Measurements from ENCODE around the gene RS1. TPM values are rescaled to one million over a fixed set of nuclear protein-coding genes. Genes with fewer than 3 reads are reported as not detected.

Gene RS1
- total RNA-seq, 2 experiments from 2014 or later, result not detected

DNA sequence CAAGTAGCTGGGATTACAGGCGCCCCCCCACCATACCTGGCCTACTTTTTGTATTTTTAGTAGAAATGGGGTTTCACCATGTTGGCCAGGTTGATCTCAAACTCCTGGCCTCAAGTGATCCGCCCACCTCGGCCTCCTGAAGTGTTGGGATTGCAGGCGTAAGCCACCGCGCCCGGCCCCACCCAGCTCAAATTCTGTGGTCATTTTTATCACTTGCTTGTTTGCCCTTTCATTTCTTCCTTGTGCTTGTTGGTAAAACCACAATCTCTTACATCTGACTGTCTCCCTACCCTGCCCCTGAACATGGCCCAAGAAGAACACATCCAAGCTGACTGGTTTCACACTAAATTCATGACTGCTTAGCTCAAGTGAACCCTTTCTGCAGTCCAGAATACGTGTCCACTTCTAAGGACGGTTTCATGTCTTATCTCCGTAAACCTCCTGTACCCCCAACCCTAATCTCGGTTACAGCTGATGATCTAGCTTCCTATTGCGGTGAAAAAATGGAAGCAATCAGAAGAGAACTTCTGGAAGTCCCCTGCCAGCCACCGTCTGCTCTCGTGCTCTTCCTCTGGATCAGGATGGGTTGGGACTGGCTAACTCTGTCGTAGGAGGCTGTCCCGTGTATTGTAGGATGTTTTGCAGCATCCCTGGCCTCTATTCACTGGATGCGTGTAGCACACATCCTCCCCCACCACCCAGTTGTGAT is 5.4 kb upstream of the RS1 start:
- no peak overlapping the region for H3K4me2 ChIP-seq (ENCODE audit: low read length)
- intact Hi-C loops (cut with micrococcal nuclease; ENCODE audit: unreplicated experiment), result loop anchor here (10.0 kb wide), 2 partner anchors 253 to 307 kb away; partner anchors contain the start of genes CDKL5 and PHKA2
- H3K4me3 ChIP-seq (ENCODE audit: low read depth, low read length, poor library complexity, severe bottlenecking), result no peak overlapping the region
- no peaks in the 10 kb centered on the region for H3K4me1 ChIP-seq (ENCODE audit: insufficient read depth, low read length, poor library complexity, severe bottlenecking)
- DNase-seq (ENCODE audit: low spot score), result no peak
- ChIA-PET CTCF (ENCODE audit: unreplicated experiment) (no interaction called here), POLR2A (interaction anchor here (0.6 kb wide), 1 partner anchor 998 kb away, joined by 3 read pairs; no protein-coding TSS in a partner anchor)
- no TSS peak for BruUV-seq (replicated peaks)
- no peak overlapping the region for H2AFZ ChIP-seq (ENCODE audit: low read length)
- no peak for TF ChIP-seq CTCF (conservative IDR thresholded peaks at IDR 0.05; ENCODE audit: low read length)
- TF ChIP-seq EZH2phosphoT487 (IDR thresholded peaks at IDR 0.05; ENCODE audit: borderline replicate concordance, low read depth, low read length), result no peak
- H3K9me2 ChIP-seq (ENCODE audit: insufficient read depth, low read length), result no peaks in the 10 kb centered on the region
- no peaks in the 10 kb centered on the region for H3K79me2 ChIP-seq (ENCODE audit: insufficient read depth, low read depth, low read length)
- H4K20me1 ChIP-seq (ENCODE audit: insufficient read depth, low read length), result no peaks in the 10 kb centered on the region
- H3K9me3 ChIP-seq (ENCODE audit: low read length), result no peaks in the 10 kb centered on the region
- no peak overlapping the region for H3K27ac ChIP-seq (ENCODE audit: low read depth, low read length, poor library complexity, severe bottlenecking)
- no peaks in the 10 kb centered on the region for H3K36me3 ChIP-seq (ENCODE audit: insufficient read depth, low read length)

- intact Hi-C loops (cut with micrococcal nuclease; ENCODE audit: unreplicated experiment), result loop anchor here (10.0 kb wide), 2 partner anchors 252 to 308 kb away; partner anchors contain the start of genes CDKL5 and PHKA2
- no peaks in the 10 kb centered on the region for H3K79me2 ChIP-seq (ENCODE audit: insufficient read depth, low read depth, low read length)
- H3K9me2 ChIP-seq (ENCODE audit: insufficient read depth, low read length), result no peaks in the 10 kb centered on the region
- no TSS peak for BruUV-seq (replicated peaks)
- no peak for TF ChIP-seq EZH2phosphoT487 (IDR thresholded peaks at IDR 0.05; ENCODE audit: borderline replicate concordance, low read depth, low read length)
- no peak for TF ChIP-seq CTCF (conservative IDR thresholded peaks at IDR 0.05; ENCODE audit: low read length)
- no peaks in the 10 kb centered on the region for H3K4me1 ChIP-seq (ENCODE audit: insufficient read depth, low read length, poor library complexity, severe bottlenecking)
- no peaks in the 10 kb centered on the region for H3K36me3 ChIP-seq (ENCODE audit: insufficient read depth, low read length)
- DNase-seq (ENCODE audit: low spot score), result no peak
- CTCF ChIA-PET (ENCODE audit: unreplicated experiment), result no interaction called here
- H3K4me3 ChIP-seq (ENCODE audit: low read depth, low read length, poor library complexity, severe bottlenecking), result no peak overlapping the region
- POLR2A ChIA-PET, result interaction anchor here (1.0 kb wide), 1 partner anchor 309 kb away, joined by 4 read pairs; no protein-coding TSS in a partner anchor
- H3K27ac ChIP-seq (ENCODE audit: low read depth, low read length, poor library complexity, severe bottlenecking), result no peak overlapping the region
- H3K4me2 ChIP-seq (ENCODE audit: low read length), result no peak overlapping the region
- H3K9me3 ChIP-seq (ENCODE audit: low read length), result no peaks in the 10 kb centered on the region
- H2AFZ ChIP-seq (ENCODE audit: low read length), result no peak overlapping the region
- no peaks in the 10 kb centered on the region for H4K20me1 ChIP-seq (ENCODE audit: insufficient read depth, low read length)
These were observed 4.6 kb upstream of the RS1 start for GRCh38 chrX:18676470-18676869.

DNA sequence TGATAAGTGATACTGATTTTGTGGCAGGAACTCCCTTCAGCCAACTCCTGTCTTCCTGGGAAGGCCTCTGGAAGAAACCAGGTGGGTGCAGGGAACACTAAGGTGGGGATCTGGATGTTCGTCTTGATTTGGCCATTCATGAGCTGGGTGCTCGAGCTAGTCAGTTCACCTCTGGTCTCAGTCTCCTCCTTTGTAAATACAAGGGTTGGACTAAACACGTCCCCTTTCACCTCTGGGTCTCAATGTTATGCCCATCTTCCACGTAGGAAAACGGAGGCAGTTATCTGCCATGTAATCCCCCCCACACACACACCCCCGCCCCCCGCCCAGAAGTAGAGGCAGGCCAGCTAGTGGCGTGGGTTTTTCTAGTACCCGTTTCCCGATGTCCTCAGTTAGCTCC is 4.1 kb upstream of the RS1 start:
- Histone ChIP-seq H3K27ac (ENCODE audit: low read depth, low read length, poor library complexity, severe bottlenecking) (no peak overlapping the region), H3K9me2 (ENCODE audit: insufficient read depth, low read length) (no peaks in the 10 kb centered on the region), H3K36me3 (ENCODE audit: insufficient read depth, low read length) (no peaks in the 10 kb centered on the region), H3K4me2 (ENCODE audit: low read length) (no peak overlapping the region), H3K4me1 (ENCODE audit: insufficient read depth, low read length, poor library complexity, severe bottlenecking) (no peaks in the 10 kb centered on the region), H3K79me2 (ENCODE audit: insufficient read depth, low read depth, low read length) (no peaks in the 10 kb centered on the region), H3K9me3 (ENCODE audit: low read length) (no peaks in the 10 kb centered on the region), H2AFZ (ENCODE audit: low read length) (no peak overlapping the region), H4K20me1 (ENCODE audit: insufficient read depth, low read length) (no peaks in the 10 kb centered on the region), H3K4me3 (ENCODE audit: low read depth, low read length, poor library complexity, severe bottlenecking) (no peak overlapping the region)
- intact Hi-C loops (cut with micrococcal nuclease; ENCODE audit: unreplicated experiment), result loop anchor here (10.0 kb wide), 2 partner anchors 251 to 309 kb away; partner anchors contain the start of genes CDKL5 and PHKA2
- DNase-seq (ENCODE audit: low spot score), result no peak
- no TSS peak for BruUV-seq (replicated peaks)
- CTCF ChIA-PET (ENCODE audit: unreplicated experiment), result no interaction called here
- no peak for TF ChIP-seq CTCF (conservative IDR thresholded peaks at IDR 0.05; ENCODE audit: low read length)
- TF ChIP-seq EZH2phosphoT487 (IDR thresholded peaks at IDR 0.05; ENCODE audit: borderline replicate concordance, low read depth, low read length), result no peak
- POLR2A ChIA-PET, result interaction anchor here (0.6 to 1.0 kb wide), 3 partner anchors 219 to 861 kb away, joined by 3 to 4 read pairs (median 3); no protein-coding TSS in a partner anchor
